Activated CD8-positive, alpha-beta memory T cell treated with anti-CD3 and anti-CD28 coated beads, Interleukin-2, amount 50 U/mL, for 1 hour (primary cell): Measurements from ENCODE around the gene ARGLU1.

ENCODE experiments used
- DNase-seq: peaks from one replicate; pipeline ENCODE4 v3.0.0-alpha.2; 2020; ENCODE audit errors: extremely low read depth

Gene ARGLU1

GRCh38 chr13:106499896-106500295 is 68.0 kb downstream of the ARGLU1 start:
- DNase-seq, result no peak

- DNase-seq, result no peak
These were observed 68.8 kb downstream of the ARGLU1 start for GRCh38 chr13:106499113-106499512.

GRCh38 chr13:106498571-106498970 is 69.4 kb downstream of the ARGLU1 start:
- no peak for DNase-seq

GRCh38 chr13:106498158-106498557 is 69.8 kb downstream of the ARGLU1 start:
- no peak for DNase-seq

GRCh38 chr13:106497079-106497478 is 70.9 kb downstream of the ARGLU1 start:
- no peak for DNase-seq

- DNase-seq, result no peak
These were observed 71.6 kb downstream of the ARGLU1 start for GRCh38 chr13:106496072-106496997.

- no peak for DNase-seq
These were observed 73.0 kb downstream of the ARGLU1 start for GRCh38 chr13:106494936-106495335.

GRCh38 chr13:106494506-106494905 is 73.4 kb downstream of the ARGLU1 start:
- no peak for DNase-seq

- no peak for DNase-seq
These were observed 74.3 kb downstream of the ARGLU1 start for GRCh38 chr13:106493533-106494220.

GRCh38 chr13:106492588-106493475 is 75.1 kb downstream of the ARGLU1 start:
- DNase-seq, result no peak

GRCh38 chr13:106491928-106492587 is 75.9 kb downstream of the ARGLU1 start:
- no peak for DNase-seq
